Activated naive CD4-positive, alpha-beta T cell treated with Interleukin-2 at 50 U/mL for 16 hours (primary cell): ENCODE data around the gene MYLK4.

ENCODE experiments used
- DNase-seq: peaks from one replicate; pipeline ENCODE4 v3.0.0-alpha.2; 2020

The MYLK4 gene

DNA sequence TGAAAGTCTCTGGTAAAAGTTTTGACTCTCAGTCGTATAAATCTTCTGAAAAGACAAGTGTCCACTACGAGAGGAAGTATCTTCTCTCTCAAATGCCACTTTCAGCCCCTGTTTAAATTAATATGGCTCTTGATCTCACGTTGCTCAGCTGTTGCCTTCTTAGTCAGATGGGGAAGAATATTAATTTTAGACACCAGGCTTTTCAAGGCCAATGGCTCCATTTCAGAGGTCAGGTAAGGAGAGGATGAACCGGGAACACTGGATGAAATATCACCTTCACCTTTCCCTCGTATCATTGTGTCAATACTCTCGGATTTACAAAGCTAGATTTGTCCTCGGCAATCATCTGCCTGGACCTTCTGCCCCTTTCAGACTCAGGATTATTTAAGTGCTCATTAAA lies at the start of gene MYLK4:
Gene MYLK4 (minus strand): TSS at position 91 of the 400 bp plus-strand sequence. CDS start 1,628 bp downstream, outside the sequence.
- DNase-seq = no peak

DNA sequence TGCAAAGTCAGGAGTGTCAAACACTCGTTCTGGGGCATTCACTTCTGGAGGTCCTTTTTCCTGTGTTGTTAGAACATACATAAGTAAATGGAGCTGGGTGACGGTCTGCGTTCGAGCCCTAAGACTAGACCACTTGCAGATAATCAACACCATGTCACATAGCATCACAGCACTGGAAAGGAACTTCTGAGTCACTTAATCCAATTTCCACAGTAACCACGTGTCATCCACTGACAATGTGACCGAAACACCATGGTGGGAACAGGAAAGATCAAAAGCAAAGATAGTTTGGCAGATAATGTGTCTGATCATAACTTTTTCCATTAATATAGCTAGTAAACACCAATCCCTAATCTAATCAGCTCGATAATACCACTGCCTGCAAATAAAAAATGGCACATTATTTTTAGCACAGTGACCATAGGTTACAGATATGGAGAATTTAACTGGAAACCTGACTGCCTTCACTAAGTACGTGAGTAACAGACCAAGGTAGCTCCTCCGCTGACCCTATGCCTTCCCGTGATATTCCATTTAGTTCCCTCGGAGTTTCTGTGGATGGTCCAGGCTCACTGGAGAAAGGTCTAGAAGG lies 49.3 kb upstream of the MYLK4 start:
- DNase-seq = no peak

DNA sequence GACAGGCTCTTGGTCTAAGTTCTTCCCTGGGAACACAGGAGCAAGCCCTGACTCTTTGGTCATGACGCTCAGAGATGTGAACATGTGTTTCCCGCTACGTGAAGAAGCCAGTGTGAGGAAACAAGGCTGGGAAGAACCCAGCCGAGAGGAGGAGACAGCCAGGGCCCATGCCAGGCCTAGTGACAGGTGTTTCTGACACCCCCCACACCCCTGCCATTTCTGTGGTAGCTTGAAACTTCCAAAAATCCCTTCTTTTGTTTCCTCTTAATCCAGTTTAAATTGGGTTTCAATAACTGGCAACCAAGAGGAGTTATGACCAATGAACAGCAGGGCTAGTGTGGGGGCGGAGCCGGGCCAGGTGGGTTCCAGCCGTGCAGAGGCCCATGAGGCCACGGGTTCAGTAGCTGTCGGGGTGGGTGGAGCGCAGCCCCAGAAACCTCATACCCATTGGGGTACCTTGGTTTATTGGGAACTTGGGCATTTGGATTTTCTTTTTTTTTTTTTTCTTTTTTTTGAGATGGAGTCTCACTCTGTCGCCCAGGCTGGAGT lies 47.9 kb upstream of the MYLK4 start:
- DNase-seq = no peak

DNA sequence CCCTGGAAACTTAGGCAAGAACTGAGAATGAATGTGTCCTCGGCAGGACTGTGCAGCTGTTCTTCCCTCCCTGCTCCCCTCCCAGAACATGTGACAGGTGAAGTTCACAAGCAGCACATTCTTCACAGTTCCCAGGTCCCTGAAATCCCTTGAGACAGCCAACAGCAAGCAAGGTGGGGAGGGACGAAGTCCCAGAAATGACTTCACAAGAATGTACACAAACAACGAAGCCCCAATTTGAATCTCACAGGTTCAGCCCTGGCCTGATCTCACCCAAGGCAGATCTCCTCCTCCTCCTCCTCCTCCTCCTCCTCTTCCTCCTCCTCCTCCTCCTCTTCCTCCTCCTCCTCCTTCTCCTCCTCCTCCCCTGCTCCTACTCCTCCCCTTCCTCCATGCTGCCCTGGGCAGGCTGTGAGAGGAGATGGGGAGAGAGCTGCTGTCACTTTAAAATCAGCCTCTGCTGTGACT lies 46.9 kb upstream of the MYLK4 start:
- DNase-seq = no peak

DNA sequence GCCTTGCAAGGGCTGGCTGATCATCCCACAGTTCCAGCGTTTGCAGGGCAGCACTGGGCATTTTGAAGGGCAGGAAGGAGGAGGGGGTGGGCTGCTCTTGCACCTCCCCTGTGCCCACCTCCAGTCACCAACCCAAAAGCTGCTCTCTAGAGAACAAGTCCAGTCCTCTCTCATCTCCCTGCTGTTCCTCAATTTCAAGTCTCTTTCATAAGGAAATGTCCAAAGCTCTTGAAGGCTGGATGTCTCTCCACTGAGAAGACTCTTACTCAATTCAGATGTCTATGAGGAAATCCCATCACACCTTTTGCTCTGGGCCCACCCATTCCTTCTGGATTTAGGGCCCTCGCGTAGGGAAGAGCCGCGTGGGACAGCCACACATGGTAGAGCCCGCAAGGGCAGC lies 46.1 kb upstream of the MYLK4 start:
- no peak for DNase-seq

DNA sequence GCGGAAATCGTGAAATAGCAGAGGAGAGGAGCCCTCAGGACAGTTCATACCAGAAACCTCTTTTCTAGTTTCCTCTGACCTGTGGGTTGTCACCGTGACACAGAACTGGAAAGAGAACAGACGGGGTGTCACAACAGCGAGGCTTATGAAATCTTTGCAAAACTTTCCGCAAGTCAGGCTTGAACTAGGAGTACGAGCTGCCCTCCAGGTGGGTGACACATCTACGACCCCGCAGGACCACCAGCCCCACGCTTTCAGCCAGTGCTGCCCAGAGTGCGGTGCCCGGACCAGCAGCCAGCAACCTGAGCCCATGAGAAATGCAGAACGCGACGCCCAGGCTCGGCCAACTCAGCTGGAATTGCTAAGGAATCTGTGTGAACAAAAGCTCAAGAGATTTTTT lies 45.2 kb upstream of the MYLK4 start:
- no peak for DNase-seq

DNA sequence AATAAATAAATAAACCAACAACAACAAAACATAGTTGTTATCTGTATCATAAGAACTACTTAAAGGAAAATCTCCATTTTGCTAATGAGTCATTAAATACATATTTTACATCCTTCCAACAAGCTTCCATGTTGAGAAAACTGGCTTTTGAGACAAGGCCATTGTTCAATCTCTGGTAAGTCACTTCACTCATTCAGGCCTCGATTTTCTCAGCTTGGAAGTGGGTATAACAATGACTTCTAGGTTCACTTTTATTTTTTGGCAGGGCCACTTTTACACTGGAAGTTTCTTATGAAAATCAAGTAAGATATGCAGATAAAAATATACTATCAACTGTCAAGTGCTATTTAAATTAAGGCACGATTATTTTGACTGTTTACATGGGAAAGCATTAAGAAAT lies 44.4 kb upstream of the MYLK4 start:
- no peak for DNase-seq

DNA sequence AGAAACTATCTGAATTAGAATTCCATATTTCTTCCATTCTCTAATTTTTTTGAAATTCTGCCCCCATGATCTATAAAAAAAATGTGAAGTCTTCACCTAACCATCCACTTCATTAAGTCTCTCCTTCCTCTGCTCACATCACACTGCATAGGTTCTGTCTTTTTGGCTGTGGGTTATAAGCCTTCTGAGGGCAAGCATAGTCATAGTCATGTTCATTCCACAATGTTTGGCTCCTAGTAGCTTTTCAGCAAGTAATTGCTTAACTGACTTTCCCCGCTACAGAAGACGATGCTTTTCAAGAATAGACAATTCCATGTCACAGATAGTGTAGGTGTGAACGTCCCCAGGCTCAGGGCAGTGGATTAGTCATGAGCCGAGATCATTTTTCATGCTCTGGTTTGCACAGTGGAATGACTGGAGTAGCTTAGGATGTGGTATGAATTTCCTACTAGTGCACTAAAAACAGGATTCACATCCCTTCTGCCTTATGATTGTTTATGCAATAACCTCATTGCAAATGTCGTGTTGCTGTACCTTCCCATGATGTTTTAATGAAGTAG lies 43.5 kb upstream of the MYLK4 start:
- no peak for DNase-seq

DNA sequence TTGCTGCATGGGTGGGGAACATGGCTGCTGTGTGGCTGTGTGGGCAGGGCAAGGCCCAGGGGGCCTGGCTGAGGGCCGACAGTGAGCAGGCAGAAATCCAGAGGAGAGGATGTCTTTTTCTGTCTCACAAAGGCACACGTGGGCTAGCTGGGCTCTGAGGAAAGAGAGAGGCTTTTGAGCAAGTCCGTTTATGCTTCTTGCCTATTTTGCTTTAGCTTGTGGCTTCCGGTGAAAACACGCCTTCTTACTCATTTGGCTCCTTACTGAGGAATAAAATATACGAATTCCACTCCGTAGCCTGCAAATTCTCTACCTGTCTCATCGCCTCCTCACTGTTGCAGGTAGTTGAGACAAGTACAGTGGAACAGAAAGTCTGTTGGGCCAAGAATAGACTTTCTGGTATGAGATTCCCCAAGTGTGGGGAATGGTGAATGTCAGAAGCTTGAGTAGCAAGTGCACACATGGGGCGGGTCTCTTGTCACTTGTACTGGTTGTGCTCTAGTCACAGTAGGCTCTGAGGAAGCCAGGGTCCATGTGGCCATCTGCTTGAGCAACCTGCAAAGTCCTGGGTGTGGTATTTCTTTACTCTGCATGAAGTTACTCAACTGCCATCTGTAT lies 42.9 kb upstream of the MYLK4 start:
- peak; percentile 16 for DNase-seq

DNA sequence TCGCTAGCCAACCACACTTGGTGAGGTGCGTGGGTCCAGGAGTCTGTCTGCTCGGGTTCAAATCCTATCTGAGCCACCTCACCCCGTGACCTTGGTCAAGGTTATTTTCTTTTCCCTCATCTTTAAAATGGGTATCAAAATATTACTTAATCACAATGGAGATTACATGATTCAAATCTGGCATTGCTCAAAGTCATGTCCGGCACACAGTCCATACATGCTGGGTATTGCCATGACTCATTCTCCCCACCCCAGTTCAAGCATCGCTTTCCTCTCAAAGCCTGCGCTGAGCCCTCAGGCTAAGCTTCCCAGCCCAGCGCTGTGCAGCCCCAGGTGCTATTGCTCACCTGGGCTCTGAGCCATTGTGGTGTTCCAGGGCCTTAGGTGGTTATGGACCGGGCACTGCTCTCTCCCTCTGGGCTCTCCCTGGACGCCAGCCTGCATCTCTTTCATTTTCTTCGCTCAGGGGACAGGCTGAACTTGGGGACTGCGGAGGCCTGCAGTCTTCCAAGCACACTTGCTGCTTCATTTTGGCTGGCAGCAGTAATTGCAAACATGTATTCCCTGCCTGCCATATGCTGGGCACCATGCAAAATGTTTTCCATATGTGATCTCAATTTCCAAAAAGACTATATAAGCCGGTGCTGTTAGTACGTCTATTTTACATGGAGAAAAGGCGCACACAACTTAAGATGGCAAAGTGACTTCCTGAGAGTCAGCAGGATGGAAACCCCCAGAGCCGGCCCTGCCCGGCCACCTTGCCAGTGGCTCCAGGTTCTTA lies 41.8 kb upstream of the MYLK4 start:
- DNase-seq = no peak

DNA sequence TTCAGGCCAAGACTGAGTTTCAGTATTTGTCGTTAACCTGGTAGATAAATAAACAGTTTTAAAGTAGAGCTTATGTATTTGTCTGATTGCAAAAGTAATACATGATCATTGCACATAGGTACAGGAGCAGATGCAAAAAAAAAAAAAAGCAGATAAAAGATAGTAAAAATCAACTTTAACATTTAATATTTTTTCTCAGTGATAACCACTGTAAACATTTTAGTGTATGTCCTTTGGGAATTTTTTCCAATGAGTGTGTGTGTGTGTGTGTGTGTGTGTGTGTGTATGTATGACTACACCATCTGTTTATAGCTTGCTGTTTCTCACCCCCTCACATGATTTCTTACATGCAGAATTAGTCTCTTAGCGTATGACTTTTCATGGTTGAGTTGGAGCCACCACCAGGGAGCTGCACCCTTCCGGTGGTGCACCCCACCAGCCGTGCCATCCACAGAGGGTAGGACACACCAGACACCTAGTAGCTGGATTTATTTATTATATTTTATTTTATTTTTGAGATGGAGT lies 40.8 kb upstream of the MYLK4 start:
- DNase-seq = no peak

DNA sequence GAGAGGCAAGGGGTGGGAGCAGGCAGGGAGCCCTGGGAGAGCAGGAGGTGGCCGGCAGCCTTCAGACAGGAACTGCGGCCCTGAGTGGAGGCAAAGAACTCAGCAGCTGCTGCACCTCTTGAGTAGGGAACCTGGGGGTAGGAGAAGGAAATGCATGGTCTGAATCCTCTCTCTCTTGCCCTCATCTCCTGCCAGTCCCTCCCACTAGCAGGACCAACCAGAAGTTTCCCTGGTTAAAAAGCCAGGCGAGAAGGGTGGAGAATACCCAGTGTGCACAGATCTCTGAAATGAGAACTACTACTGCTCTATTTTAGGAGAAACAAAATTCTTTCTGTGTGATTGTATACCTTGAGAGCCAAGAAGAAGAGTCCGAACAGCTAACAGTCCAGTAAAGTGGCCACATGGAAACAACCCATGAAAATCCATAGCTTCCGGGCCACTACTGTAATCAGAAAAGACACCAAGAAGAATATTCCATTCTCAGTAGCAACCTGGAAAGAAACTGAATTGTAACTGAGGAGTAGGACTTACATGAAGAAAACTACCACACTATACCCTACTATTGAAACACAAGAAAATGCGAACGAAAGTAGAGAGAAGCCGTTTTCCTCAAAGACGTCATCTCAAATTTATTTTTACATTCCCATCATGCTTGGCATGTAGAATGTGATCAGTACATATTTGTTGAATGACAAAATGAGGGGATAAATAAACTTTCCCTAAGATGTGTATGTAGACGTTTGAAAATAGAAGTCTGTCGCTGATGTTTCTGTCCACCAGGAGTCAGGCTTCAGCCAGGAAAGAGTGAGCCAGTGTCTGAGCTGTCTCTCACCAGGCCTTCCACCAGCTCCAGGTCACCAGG lies 40.1 kb upstream of the MYLK4 start:
- peak; percentile 50 for DNase-seq

DNA sequence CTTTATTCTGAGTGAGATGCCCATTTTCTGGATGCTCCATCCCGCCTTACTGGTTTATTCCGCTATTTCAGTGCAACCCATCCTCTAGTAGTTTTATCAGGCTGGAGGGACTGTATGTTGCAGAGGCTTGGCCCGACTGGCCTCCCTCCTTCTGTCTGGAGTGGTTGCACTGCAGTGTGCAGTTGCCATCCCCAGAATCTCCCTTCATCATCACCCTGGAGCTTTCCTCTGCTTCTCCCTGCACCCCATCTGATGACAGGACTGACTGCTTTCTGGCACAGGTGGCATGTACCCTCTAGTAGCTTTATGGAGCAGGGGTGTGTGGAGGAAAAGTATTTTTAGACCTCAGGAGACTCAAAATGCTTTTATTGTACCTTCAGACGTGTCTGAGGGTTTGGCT lies 35.5 kb upstream of the MYLK4 start:
- DNase-seq = no peak

DNA sequence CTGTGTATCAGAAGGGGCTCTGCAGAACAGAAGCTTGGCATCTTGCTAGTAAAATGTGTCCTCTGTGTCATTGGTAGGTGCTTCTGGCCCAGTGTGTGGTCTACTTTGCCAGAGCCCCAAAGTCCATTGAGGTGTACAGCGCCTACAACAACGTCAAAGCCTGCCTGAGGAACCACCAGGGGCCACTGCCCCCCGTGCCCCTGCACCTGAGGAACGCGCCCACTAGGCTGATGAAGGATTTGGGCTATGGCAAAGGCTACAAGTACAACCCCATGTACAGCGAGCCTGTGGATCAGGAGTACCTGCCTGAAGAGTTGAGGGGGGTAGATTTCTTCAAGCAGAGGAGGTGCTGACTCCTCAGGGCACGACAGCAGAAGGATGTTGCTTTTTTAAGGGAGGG lies 34.2 kb upstream of the MYLK4 start:
- DNase-seq = no peak

DNA sequence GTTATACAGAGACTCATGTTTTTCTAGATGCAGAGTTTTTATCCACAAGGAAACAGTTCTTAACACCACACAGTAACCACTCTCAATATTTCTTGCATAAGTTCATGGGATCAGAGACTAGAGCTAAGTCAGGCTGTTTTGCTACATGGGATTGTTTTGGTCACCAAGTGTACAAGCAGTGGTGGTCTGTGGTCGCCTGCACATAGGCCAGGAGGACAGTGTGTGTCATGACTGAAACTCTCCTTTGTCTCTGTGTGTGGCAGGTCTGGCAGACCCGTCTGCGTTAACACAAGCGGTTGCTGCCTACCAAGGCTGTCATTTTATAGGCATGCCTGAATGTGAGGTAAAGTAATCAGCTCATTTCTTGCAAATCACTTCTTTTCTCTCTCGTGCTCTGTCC lies 33.3 kb upstream of the MYLK4 start:
- DNase-seq = no peak

DNA sequence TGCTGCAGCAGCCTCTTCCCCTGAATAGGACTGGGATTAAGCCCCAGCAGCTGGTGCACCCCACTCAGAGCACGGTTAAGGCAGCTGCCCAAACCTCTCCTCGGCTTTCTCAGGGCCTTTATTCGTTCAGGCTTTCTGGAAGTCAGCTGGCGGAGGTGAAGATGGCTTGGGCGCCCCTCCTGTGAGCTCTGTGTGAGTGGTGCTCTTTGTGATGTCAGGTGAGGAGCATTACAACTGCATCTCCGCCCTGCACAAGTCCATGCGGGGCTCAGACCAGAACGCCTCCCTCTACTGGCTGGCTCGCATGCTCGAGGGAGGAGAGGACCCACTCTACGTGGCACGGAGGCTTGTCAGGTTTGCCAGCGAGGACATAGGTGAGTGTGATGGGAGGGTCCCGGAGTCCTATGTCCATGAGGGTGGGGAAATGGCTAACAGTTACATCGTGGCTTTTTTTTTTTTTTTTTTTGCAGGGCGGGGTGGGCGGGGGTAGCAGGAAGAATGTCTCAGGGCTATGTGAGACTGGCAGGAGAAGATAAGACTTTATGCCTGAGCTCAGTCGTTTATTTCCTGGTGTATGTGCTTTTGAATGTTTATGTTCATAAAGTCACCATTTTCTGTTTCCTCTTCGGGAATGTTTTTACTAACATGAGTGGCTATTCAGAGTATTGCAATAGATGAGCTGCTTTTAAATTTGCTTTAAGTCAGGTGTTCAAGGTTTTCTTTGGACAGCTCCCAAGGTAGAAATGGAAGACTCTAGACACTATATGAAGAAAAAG lies 32.7 kb upstream of the MYLK4 start:
- no peak for DNase-seq

DNA sequence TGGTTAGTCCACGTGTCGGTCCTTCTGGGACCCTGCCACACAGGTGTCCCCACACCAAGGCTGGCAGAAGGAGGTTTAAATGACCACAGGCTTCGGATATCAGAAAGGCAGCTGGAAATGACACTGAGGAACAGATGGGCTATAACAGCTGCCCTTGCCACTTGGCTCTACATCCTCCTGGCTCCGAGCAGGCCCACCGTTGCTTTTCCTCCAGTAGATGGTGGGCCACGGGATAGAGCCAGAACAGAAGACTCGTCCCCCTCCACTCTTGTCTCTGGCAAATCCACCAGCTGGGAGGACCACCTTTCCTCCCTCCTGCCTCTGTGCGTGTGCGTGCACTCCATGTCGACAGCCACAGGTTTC lies 32.1 kb upstream of the MYLK4 start:
- DNase-seq = no peak

DNA sequence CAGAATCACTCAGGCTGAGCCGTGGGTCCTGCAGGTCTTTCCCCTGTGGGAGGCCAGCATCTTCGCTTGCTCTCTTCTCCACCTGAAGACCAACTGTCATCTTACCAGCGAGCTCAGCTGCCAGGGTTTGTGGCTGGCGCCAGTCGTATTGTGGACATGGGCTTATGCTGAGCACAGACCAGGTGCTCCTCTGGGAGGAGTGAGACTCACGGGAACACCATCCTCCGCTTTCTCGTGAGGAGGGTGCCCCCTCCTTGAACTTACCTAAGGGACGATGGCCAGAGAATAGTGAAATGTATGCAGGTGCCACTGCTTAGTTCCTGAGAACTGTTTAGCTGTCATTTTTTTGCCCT lies 31.6 kb upstream of the MYLK4 start:
- no peak for DNase-seq

DNA sequence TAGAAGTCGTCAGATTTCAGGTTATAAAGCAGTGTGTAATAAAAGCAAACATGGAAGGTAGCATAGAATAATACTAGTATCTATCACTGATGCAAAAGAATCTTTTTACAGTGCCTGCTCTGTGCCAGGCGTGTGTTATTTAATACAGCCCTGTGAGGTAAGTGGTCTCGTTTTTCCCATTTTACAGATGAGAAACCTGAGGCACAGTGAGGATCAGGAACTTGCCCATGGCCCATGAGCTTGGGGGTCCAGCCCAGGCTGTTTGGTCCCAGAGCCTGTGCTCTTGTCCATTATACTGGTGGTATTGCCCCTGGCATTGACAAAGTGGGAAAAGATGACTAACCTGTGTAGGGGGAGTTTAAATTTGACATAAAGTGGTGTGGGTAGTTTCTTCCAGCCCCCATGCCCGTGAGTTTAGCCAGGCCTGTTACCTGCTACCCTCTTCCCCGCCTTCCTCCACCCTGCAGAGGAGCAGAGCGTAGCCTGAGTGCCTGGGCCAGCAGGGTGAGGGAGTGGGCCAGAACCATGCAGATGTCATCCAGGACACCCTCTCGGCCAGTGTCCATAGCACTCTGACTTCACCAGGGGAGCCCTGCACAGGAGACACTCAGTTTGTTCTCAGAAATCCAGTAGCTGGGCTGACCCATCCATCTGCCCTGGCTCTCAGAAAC lies 31.1 kb upstream of the MYLK4 start:
- DNase-seq = no peak

DNA sequence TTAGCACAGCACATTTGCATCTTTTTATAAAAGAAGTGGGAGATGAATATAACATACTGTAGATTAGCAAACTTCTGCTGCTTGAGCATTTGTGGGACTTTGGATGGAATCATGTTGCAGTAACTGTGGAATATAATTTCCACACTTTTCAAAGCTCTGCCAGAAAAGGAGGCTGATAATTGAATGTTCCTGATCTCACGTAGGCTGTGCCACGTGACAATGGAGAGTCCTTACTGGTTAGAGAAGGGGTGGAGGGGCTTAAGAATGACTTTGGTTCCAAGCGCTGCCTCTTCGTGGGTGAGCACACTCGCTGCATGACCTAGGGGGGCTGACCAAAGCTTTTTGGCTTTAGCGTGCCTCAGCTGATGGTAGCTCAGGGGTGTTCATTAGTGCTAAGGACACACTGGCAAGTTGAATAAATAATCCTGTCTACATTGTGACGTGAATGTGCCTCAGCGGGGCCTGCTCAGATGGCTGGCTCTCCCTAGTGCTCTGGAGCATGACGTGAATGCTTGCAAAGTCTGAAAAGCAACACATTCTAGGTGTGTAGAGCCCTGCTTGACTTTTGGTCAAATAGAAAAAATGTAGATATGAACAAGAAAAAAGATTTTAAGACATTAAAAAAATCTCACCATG lies 29.5 kb upstream of the MYLK4 start:
- no peak for DNase-seq

DNA sequence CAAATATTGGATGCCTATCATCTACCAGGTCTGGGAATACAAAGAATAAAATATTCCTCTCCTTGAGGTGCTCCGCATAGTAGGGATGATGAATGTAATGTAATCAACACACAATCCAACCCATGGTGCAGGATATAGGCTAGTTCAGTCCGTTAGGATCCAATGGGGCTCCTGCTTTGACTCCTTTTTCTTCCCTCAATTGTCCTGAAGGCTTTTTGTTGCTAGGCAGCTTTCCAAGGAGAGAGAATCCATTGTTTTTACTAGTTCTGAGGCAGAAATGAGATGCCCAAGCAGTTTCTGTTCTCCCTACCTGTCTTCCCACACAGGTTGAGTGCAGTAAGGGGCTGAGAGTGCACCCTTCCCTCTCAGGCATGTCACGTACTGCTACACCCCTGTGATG lies 26.5 kb upstream of the MYLK4 start:
- no peak for DNase-seq
